ENCODE data around the gene RAP1GAP2. TPM values are rescaled to one million over a fixed set of nuclear protein-coding genes. Genes with fewer than 3 reads are reported as not detected.

Gene RAP1GAP2
- total RNA-seq, 1 donor from 2014 or later, result 8.6 TPM

DNA sequence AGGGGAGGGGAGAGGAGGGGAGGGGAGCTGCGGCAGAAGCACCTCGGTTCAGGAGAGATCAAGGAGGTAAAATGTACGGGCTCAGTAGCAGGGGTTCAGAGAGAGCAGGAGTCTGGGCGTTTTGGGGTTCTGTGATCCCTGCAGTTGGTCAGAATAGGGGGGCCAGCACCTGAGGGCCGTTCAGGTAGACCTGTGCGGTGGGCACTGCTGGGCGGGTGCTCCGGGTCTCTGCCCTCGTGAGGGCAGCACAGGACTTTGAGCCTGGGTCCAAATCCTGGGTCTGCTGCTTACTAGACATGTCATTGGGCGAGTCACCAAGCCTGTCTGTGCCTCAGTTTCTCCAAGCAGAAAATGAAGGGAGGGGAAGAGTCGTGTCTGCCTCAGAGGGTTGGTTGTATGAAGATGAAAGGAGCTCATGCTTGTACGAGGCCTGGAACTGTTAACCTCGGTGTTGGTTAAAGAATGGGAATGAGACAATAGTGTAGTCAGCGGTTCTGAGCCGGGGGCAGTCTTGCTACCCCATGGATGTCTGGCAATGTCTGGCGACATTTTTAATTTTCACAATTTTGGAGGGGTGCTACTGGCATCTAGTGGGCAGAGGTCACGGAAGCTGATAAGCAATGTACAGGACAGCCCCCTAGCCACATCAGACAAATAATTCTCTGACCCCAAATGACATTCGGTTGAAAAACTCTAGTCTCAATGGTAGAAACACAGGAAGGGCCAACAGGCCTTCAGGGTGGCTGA, 231.7 kb downstream of the RAP1GAP2 start:
- Histone ChIP-seq H2AFZ (ENCODE audit: low read depth, low read length) (no peak overlapping the region), H3K27ac (ENCODE audit: low read depth, low read length) (no peak overlapping the region), H3K9ac (ENCODE audit: low read length) (no peak overlapping the region), H3K27me3 (ENCODE audit: insufficient read depth, low read length) (no peaks in the 10 kb centered on the region), H3K9me3 (ENCODE audit: insufficient read depth, low read depth, low read length) (peaks cover 8% of the 10 kb centered on the region), H3K36me3 (ENCODE audit: insufficient read depth, low read length) (no peaks in the 10 kb centered on the region), H3K4me3 (ENCODE audit: insufficient read depth, low read depth, low read length) (no peak overlapping the region), H3K4me1 (ENCODE audit: insufficient read depth, low read length) (peaks cover 6% of the 10 kb centered on the region), H3K4me2 (ENCODE audit: low read length) (no peak overlapping the region), H3K79me2 (ENCODE audit: insufficient read depth, low read length) (no peaks in the 10 kb centered on the region), H4K20me1 (ENCODE audit: insufficient read depth, low read length) (no peaks in the 10 kb centered on the region)
- no peak overlapping the region for H3K27ac Mint-ChIP-seq (ENCODE audit: unreplicated experiment)
- H3K27me3 Mint-ChIP-seq (ENCODE audit: low read depth, unreplicated experiment), result peaks cover 2% of the 10 kb centered on the region
- H3K9me3 Mint-ChIP-seq (ENCODE audit: unreplicated experiment), result peaks cover 16% of the 10 kb centered on the region
- peaks cover 4% of the 10 kb centered on the region for H3K4me1 Mint-ChIP-seq (ENCODE audit: low read depth, unreplicated experiment)
- FAIRE-seq (no peak), DNase-seq (ENCODE audit: low read depth) (no peak)
- TF ChIP-seq EZH2 (IDR thresholded peaks at IDR 0.05; ENCODE audit: insufficient read depth, low read length), result no peak
- TF ChIP-seq, protein P1, sequence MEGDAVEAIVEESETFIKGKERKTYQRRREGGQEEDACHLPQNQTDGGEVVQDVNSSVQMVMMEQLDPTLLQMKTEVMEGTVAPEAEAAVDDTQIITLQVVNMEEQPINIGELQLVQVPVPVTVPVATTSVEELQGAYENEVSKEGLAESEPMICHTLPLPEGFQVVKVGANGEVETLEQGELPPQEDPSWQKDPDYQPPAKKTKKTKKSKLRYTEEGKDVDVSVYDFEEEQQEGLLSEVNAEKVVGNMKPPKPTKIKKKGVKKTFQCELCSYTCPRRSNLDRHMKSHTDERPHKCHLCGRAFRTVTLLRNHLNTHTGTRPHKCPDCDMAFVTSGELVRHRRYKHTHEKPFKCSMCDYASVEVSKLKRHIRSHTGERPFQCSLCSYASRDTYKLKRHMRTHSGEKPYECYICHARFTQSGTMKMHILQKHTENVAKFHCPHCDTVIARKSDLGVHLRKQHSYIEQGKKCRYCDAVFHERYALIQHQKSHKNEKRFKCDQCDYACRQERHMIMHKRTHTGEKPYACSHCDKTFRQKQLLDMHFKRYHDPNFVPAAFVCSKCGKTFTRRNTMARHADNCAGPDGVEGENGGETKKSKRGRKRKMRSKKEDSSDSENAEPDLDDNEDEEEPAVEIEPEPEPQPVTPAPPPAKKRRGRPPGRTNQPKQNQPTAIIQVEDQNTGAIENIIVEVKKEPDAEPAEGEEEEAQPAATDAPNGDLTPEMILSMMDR (IDR thresholded peaks at IDR 0.05; ENCODE audit: insufficient read depth, low read depth, low read length), result no peak
- H3K36me3 Mint-ChIP-seq (ENCODE audit: low read depth, unreplicated experiment), result peaks cover 24% of the 10 kb centered on the region
- H3K4me3 Mint-ChIP-seq (ENCODE audit: unreplicated experiment), result no peak overlapping the region

DNA sequence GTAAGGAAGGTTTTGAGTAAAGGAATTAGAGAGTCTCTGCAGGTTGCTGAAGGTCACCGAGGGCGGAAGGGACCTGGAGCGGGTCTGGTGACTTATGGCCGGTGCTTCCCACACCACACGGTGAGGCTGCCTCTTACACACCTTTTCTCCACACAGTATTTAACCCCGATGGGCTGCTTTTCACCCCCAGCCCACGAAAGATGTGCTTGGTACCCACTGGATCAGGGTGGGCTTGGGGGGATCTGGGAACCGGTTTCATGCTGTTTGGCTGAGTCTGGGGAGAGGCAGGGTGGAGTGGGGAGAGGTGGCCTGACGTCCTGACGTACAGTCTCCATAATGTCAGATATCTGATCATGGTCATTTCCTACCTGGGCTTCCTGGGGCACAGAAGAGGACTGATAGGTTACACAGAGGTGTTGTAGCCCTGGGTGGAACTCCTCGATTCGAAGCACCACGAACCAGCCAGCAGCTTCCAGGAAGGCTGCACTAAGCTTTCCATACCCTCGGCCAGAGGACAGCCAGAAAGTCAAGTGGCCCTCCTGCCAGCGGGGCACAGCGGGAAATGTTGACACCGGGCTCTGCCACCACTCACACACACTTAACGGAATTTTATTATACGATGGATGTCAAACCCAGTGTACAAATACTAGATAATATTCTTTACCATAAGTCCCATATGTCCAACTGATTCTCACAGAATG, 233.1 kb downstream of the RAP1GAP2 start:
- Mint-ChIP-seq H3K4me1 (ENCODE audit: low read depth, unreplicated experiment) (peaks cover 4% of the 10 kb centered on the region), H3K36me3 (ENCODE audit: low read depth, unreplicated experiment) (peaks cover 12% of the 10 kb centered on the region), H3K4me3 (ENCODE audit: unreplicated experiment) (no peak overlapping the region), H3K27ac (ENCODE audit: unreplicated experiment) (no peak overlapping the region), H3K27me3 (ENCODE audit: low read depth, unreplicated experiment) (peaks cover 2% of the 10 kb centered on the region), H3K9me3 (ENCODE audit: unreplicated experiment) (peaks cover 6% of the 10 kb centered on the region)
- no peak overlapping the region for H3K27ac ChIP-seq (ENCODE audit: low read depth, low read length)
- TF ChIP-seq, protein P1 (IDR thresholded peaks at IDR 0.05; ENCODE audit: insufficient read depth, low read depth, low read length), result no peak
- TF ChIP-seq EZH2 (IDR thresholded peaks at IDR 0.05; ENCODE audit: insufficient read depth, low read length), result no peak
- FAIRE-seq (no peak), DNase-seq (ENCODE audit: low read depth) (no peak)
- H3K27me3 ChIP-seq (ENCODE audit: insufficient read depth, low read length), result no peaks in the 10 kb centered on the region
- H3K9ac ChIP-seq (ENCODE audit: low read length), result no peak overlapping the region
- H3K4me1 ChIP-seq (ENCODE audit: insufficient read depth, low read length), result peaks cover 6% of the 10 kb centered on the region
- H3K9me3 ChIP-seq (ENCODE audit: insufficient read depth, low read depth, low read length), result peaks cover under 1% of the 10 kb centered on the region
- H3K4me2 ChIP-seq (ENCODE audit: low read length), result no peak overlapping the region
- no peak overlapping the region for H2AFZ ChIP-seq (ENCODE audit: low read depth, low read length)
- H4K20me1 ChIP-seq (ENCODE audit: insufficient read depth, low read length), result no peaks in the 10 kb centered on the region
- H3K79me2 ChIP-seq (ENCODE audit: insufficient read depth, low read length), result no peaks in the 10 kb centered on the region
- no peak overlapping the region for H3K4me3 ChIP-seq (ENCODE audit: insufficient read depth, low read depth, low read length)
- H3K36me3 ChIP-seq (ENCODE audit: insufficient read depth, low read length), result no peaks in the 10 kb centered on the region
